Measurements from ENCODE around the gene HSD17B1.
A peak's percentile ranks its signal among the peaks of the same experiment; 100 is the strongest.
"Not testable (repeated sequence)": the region's sequence is repeated elsewhere in the genome, so short reads cannot be mapped to it uniquely, and the experiment has no call there.

Gene HSD17B1

DNA sequence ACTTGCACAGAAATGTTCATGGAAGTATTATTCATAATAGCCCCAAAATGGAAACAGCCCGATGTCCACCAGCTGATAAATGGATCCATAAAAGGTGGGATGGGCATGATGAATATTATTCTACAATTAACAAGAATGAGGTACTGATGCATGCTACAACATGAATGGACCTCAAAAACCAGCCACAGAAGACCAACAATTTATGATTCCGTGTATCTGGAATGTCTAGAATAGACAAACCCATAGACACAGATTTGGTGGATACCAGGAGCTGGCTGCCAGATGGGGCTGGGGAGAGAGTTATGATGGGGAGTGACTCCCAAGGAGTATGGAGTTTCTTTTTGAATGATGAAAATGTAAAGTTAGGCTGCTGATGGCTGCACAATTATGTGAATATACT is 27.5 kb upstream of the HSD17B1 start:
- no peak for DNase-seq (ENCODE audit: low spot score)

DNA sequence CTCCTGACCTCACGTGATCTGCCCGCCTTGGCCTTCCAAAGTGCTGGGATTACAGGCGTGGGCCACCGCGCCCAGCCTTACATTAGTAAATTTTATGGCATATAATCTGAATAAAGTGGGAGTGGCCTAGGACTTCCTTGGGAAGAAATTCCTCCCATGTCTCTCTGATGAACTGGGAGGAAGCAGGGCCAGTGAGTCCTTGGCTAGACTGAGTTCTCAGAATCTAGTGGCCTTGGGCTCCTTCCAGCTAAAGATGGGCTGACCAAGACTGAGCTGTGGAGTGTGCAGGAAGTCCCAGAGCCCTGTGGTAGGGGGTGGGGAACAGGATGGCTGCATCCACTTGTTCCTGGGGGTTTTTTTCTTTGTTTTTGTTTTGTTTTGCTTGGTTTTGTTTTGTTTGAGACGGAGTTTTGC is 26.7 kb upstream of the HSD17B1 start:
- no peak for DNase-seq (ENCODE audit: low spot score)

DNA sequence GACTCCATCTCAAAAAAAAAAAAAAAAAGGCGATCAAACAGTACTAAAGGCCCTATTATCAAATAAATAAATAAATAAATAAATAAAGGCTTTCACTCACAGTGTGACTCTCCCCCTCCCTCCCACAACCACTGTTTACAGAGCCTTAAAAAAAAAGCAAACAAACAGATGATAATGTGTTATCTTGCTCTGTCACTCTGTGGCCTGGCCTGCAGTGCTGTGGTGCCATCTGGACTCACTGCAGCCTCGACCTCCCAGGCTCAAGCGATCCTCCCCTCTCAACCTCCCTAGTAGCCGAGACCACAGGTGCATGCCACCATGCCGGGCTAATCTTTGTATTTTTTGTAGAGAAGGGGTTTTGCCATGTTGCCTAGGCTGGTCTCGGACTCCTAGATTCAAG is 24.8 kb upstream of the HSD17B1 start:
- no peak for DNase-seq (ENCODE audit: low spot score)

DNA sequence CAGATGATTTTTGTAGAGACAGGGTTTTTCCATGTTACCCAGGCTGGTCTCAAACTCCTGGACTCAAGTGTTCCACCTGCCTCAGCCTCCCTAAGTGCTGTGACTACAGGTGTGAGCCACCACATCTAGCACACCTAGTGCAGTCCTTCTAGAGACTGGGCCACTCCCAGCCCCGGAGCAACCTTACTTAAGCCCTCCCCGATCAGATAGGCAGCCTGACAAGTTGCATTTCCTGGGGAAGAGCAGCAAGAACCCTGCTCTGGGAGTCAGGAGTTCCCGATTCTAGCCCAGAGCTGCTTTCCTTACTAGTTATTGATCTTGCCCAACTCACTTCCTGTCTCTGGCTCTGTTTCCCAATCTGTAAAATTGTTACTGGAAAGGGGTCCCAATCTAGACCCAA is 23.7 kb upstream of the HSD17B1 start:
- no peak for DNase-seq (ENCODE audit: low spot score)

DNA sequence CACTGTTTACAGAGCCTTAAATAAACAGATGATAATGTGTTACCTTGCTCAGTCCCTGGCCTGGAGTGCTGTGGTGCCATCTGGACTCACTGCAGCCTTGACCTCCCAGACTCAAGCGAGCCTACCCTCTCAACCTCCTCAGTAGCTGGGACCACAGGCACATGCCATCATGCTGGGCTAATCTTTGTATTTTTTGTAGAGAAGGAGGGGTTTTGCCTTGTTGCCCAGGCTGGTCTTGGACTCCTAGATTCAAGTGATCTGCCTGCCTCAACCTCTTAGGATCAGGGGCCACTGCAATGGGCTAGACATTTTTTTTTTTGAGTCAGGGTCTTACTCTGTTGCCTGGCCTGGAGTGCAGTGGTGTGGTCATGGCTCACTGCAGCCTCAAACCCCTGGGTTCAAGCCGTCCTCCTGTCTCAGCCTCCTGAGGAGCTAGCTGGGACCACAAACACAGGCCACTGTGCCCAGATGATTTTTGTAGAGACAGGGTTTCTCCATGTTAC is 21.7 kb upstream of the HSD17B1 start:
- no peak for DNase-seq (ENCODE audit: low spot score)

DNA sequence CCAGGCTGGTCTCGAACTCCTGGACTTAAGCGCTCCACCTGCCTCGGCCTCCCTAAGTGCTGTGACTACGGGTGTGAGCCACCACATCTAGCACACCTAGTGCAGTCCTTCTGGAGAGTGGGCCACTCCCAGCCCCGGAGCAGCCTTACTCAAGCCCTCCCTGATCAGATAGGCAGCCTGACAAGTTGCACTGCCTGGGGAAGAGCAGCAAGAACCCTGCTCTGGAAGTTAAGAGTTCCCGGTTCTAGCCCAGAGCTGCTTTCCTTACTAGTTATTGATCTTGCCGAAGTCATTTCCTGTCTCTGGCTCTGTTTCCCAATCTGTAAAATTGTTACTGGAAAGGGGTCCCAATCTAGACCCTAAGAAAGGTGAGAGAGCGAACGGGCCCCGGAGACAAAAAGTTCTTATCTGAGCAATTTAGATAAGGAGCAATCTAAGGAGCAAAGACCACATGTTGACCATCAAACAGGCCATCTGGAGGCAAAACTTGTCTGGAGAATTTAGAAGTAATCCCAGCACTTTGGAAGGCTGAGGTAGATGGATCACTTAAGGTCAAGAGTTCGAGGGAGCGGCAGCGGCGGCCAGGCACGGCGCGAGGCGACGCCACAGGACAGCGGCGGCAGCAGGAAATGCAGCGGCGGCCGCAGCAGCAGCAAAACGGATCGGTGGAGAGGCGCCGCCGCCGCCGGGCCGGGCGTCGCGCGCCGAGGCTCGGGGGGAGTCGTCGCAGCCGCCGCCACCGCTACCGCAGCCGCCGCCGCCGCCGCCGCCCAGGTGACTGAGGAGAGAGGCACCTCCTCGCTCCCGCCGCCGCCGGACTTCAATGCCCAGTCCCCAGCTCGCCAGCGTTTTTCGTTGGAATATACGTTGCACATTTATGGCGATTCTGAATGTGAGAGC is 21.0 kb upstream of the HSD17B1 start:
- DNase-seq (ENCODE audit: low spot score), result peak; percentile 53

DNA sequence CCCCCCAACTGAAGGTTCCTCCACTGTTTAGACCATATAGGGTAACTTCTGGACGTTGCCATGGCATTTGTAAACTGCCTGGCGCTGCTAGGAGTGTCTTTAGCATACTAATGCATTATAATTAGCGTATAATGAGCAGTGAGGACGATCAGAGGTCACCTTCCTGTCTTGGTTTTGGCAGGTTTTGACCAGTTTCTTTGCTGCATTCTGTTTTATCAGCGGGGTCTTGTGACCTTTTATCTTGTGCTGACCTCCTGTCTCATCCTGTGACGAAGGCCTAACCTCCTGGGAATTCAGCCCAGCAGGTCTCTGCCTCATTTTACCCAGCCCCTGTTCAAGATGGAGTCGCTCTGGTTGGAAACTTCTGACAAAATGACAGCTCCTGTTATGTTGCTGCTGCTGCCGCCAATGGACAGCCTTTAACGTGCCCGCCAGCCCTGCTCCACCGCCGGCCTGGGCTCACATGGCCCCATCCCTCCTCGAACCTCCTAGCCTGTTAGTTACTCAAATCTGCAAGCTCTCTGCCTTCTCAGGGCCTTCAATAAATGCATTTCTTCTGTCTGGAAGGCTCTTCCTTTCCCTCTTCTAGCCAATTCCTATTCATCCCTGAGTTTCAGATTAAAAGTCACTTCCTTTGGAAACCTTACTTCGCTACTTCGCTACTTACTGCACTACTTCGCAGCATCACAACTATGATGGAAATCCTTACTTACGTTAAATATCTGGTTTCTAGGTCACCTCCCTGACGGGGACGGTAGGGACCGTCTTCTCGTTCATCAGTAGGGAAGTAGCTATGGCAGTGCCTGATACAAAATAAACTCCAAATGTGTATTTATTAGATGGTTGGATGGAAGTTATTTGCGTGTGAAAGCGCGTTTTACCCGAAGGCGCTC is 17.3 kb upstream of the HSD17B1 start:
- DNase-seq (ENCODE audit: low spot score), result no peak

DNA sequence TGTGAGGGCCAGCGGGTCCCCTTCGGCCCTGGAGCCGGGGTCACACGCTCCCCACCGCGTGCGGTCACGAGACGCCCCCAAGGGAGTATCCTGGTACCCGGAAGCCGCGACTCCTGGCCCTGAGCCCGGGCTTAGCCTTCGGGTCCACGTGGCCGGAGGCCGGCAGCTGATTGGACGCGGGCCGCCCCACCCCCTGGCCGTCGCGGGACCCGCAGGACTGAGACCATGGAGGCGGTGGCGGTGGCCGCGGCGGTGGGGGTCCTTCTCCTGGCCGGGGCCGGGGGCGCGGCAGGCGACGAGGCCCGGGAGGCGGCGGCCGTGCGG is 16.7 kb upstream of the HSD17B1 start, which contains the start of gene NAGLU:
NAGLU (plus strand) TSS at position 194 of the 324 bp plus-strand sequence; CDS start at position 226, 32 bp downstream.
- peak; percentile 76 for DNase-seq (ENCODE audit: low spot score)

DNA sequence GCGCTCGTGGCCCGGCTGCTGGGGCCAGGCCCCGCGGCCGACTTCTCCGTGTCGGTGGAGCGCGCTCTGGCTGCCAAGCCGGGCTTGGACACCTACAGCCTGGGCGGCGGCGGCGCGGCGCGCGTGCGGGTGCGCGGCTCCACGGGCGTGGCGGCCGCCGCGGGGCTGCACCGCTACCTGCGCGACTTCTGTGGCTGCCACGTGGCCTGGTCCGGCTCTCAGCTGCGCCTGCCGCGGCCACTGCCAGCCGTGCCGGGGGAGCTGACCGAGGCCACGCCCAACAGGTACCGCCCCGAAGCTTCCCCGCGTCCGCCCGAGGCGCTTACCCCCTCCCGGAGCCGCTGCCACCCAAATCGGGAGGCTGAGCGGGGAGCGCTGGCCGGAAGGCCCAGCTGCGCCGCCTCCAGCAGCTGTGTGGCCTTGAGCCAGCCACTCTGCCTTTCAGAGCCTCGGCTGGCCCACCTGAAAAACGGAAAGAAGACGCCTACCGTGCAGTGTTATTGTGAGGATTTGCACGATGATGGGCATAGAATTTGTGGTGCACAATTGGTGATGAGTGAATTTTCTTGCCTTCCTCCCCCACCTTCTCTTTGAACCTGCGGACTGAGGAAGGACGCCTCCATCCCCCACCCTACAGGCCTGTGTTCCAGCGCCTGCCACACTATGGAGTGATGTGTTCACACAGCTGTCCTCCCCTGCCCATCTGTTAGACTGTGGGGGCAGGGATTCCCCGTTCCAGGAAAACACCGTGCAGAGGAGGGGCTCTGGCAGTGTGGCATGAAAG is 16.2 kb upstream of the HSD17B1 start:
- peak; percentile 65 for DNase-seq (ENCODE audit: low spot score)

DNA sequence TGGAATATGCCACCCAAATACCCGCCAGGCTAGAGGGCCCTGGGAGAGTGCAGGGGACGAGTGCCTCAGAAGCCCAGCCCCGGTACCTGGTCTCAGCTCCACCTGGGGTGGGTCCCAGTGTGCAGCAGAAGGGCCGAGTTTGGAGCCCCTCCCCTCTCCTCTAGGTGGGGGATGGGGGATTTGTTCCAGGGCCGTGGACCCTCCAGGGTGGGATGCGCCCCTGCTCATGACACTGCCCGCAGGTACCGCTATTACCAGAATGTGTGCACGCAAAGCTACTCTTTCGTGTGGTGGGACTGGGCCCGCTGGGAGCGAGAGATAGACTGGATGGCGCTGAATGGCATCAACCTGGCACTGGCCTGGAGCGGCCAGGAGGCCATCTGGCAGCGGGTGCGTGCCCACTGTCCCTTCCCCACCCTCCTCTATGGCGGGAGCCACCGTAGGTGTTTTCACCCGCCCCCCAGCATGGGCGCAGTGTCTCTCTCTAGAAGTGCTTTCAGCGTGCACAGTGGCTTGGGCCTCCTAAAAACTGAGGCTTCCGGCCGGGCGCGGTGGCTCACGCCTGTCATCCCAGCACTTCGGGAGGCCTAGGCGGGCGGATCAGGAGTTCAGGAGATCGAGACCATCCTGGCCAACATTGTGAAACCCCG is 15.4 kb upstream of the HSD17B1 start:
- no peak for DNase-seq (ENCODE audit: low spot score)

DNA sequence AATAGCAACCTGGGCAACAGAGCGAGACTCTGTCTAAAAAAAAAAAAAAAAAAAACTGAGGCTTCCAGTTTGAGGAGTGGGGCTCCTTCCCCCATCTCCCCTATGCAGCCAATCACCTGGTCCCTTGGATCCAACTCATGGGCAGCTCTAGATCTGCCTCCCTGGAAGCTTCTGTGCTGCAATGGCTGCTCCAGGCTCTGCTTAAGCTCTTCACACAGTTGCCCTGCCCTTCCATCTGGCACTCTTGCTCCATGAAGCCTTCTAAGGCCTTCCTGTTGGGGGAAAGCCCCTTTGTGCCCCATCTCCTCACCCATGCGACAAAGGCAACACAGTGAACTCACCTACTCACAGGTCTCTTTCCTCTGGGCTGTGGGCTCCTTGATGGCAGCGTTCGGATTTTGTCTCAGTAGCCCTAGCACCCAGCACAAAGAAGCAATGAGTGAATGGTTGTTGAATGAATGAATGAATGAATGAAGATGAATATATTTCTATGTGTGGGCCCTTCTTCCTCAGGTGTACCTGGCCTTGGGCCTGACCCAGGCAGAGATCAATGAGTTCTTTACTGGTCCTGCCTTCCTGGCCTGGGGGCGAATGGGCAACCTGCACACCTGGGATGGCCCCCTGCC is 14.8 kb upstream of the HSD17B1 start:
- DNase-seq (ENCODE audit: low spot score), result no peak

DNA sequence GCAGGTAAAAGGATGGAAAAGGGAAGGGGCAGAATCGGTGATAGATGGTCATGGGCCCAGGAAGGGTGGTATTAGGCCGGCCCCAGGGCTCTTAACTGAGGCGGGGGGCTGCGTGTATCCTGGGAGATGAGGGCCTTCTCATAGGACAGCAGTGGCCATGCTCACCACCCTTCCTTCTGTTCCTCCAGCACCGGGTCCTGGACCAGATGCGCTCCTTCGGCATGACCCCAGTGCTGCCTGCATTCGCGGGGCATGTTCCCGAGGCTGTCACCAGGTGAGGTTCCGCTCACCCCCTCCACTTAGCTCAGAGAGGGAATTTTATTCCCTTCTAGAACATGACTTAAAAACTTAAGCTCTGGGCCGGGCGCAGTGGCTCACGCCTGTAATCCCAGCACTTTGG is 14.2 kb upstream of the HSD17B1 start:
- no peak for DNase-seq (ENCODE audit: low spot score)

DNA sequence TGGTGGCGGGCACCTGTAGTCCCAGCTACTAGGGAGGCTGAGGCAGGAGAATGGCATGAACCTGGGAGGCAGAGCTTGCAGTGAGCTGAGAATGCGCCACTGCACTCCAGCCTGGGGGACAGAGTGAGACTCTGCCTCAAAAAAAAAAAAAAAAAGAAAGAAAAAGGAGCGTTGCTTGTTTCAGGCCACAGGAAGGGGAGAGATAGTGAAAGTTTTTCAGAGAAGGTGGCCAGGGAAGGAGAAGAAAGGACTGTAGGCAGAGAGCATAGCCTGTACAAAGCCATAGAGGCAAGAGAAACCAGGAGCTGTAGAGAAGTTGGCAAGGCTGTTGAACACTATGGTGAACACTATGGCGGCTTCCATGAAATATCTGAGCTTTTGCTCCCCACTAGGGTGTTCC is 12.2 kb upstream of the HSD17B1 start:
- not testable (repeated sequence) for DNase-seq (ENCODE audit: low spot score)

DNA sequence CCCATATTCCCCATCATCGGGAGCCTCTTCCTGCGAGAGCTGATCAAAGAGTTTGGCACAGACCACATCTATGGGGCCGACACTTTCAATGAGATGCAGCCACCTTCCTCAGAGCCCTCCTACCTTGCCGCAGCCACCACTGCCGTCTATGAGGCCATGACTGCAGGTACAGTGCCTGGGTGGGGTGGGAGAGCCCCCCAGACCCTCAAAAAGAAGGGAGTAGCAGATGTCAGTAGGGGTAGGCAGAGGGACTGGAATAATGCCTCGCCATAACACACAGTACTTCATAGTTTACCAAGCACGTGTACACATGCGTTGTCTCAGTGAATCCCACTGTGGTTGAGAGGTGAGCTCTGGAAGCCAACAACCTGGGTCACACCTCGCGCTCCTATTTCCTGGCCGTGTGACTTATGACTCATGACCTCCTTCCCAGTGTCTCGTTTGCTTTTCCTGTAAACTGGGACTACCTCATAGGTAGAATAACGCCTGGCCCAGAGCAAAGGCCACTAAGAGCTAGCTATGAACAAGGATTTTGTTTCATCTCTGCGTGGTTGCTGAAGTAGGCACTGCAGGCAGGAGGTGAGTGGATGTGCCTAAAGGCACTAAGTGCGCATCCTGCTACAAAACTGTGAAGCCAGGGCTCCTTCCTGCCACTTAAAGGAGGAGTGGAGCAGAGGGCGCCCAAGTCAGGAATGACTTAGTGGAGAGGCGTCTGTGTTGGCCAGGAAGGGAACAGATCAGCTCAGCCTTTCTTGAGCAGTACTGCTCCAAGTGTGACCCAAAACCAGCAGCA is 11.5 kb upstream of the HSD17B1 start:
- peak; percentile 21 for DNase-seq (ENCODE audit: low spot score)

DNA sequence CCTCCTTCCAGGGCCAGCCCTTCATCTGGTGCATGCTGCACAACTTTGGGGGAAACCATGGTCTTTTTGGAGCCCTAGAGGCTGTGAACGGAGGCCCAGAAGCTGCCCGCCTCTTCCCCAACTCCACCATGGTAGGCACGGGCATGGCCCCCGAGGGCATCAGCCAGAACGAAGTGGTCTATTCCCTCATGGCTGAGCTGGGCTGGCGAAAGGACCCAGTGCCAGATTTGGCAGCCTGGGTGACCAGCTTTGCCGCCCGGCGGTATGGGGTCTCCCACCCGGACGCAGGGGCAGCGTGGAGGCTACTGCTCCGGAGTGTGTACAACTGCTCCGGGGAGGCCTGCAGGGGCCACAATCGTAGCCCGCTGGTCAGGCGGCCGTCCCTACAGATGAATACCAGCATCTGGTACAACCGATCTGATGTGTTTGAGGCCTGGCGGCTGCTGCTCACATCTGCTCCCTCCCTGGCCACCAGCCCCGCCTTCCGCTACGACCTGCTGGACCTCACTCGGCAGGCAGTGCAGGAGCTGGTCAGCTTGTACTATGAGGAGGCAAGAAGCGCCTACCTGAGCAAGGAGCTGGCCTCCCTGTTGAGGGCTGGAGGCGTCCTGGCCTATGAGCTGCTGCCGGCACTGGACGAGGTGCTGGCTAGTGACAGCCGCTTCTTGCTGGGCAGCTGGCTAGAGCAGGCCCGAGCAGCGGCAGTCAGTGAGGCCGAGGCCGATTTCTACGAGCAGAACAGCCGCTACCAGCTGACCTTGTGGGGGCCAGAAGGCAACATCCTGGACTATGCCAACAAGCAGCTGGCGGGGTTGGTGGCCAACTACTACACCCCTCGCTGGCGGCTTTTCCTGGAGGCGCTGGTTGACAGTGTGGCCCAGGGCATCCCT is 9.3 kb upstream of the HSD17B1 start:
- DNase-seq (ENCODE audit: low spot score), result no peak

DNA sequence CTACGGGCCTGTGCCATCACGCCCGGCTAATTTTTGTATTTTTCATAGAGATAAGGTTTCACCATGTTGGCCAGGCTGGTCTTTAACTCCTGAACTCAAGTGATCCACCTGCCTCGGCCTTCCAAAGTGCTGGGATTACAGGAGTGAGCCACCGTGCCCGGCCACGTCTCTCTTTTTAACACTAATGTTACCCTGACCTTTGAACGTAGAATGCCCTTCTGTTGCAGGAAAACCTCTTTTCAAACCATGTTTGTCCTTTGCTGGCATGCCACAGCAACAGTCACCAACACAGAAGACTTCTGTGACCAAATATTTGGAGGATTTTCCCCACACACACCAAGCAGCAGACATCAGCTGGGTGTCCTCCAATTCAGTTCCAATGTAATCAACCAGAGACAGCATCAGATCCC is 7.8 kb upstream of the HSD17B1 start:
- DNase-seq (ENCODE audit: low spot score), result no peak

DNA sequence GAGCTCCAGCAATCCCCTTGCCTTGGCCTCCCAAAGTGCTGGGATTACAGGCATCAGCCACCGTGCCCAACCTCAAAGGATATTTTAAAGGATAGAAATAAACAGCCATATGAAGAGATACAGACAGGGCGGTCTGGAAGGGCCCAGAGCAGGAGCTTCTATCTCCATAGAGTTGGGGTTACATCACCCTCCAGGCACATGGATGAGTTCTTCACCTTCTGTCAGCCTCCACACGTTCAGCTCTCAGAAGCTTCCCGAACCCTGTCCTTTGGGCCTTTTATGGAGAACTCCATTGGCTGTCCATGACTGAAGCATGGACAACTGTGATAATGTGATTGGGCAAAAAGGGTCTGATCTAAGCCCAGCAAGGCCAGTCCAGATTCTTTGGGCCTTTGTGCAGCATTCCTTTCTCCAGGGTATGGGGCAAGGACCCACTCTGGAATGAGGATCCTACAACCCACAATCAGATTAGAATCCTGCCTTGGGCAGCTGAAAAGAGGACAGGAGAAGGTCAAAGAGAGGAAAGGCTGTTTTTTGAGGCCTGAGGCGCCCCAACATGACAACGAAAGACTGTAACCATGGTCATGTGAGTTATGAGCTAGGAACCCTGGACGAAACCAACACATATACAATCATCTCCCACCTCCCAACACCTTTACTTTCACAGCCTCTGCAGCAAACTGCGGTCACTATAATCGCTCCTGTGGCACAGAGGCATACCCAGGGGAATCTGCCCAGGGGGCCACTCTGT is 6.8 kb upstream of the HSD17B1 start:
- not testable (repeated sequence) for DNase-seq (ENCODE audit: low spot score)

DNA sequence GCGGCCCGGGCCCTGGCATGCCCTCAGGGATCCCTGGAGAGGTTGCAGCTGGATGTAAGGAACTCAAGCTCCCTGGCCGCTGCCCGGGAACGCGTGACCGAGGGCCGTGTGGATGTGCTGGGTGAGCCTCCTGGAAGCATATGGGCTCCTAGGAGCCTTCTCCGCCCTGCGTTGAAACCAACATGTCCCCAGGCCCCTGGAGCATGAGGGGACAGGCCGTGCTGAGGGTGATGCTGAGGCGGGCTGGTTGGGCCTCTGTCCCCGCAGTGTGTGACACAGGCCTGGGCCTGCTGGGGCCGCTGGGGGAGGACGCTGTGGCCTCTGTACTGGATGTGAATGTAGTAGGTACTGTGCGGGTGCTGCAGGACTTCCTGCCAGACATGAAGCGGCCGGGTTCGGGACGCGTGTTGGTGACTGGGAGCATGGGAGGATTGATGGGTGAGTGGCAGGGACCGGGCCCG is 5.7 kb upstream of the HSD17B1 start:
- DNase-seq (ENCODE audit: low spot score), result no peak
